H9 (cell line): ENCODE measurements around the gene IL21R. TPM values are rescaled to one million over a fixed set of nuclear protein-coding genes. Genes with fewer than 3 reads are reported as not detected.

Experiments
- DNase-seq: peaks from one replicate; pipeline ENCODE4 v3.0.0-alpha.2; 2017
- H2AFZ ChIP-seq: one replicate; pipeline ENCODE4 v1.6.1; 2013; ENCODE audit warnings: mild to moderate bottlenecking, low read length, control low read depth, moderate library complexity
- H2AK5ac ChIP-seq: 2 replicates; pipeline ENCODE4 v1.6.1; 2013; ENCODE audit warnings: low read length, control low read depth, mixed read lengths; ENCODE audit not compliant: insufficient read length
- H2BK120ac ChIP-seq: one replicate; pipeline ENCODE4 v1.6.1; 2013; ENCODE audit warnings: low read depth, mild to moderate bottlenecking, low read length, control low read depth, inconsistent platforms; ENCODE audit not compliant: poor library complexity, severe bottlenecking
- H2BK12ac ChIP-seq: 2 replicates; pipeline ENCODE4 v1.6.1; 2013; ENCODE audit warnings: low read length, control low read depth, mixed read lengths, low read depth; ENCODE audit not compliant: insufficient read length
- H2BK15ac ChIP-seq: 2 replicates; pipeline ENCODE4 v1.6.1; 2013; ENCODE audit warnings: low read depth, low read length, control low read depth
- H2BK20ac ChIP-seq: one replicate; pipeline ENCODE4 v1.6.1; 2013; ENCODE audit warnings: low read depth, mild to moderate bottlenecking, low read length, control low read depth, inconsistent platforms; ENCODE audit not compliant: poor library complexity, severe bottlenecking
- H2BK5ac ChIP-seq: 2 replicates; pipeline ENCODE4 v1.6.1; 2013; ENCODE audit warnings: low read length, control low read depth, mixed read lengths; ENCODE audit not compliant: insufficient read length
- H3K14ac ChIP-seq: 2 replicates; pipeline ENCODE4 v1.6.1; 2013; ENCODE audit warnings: low read length, control low read depth; ENCODE audit not compliant: insufficient read depth
- H3K18ac ChIP-seq: 2 replicates; pipeline ENCODE4 v1.6.1; 2013; ENCODE audit warnings: low read depth, mild to moderate bottlenecking, mixed read lengths, low read length, control low read depth; ENCODE audit not compliant: insufficient read length
- H3K23ac ChIP-seq: 2 replicates; pipeline ENCODE4 v1.6.1; 2013; ENCODE audit warnings: low read length, control low read depth, mixed read lengths, low read depth; ENCODE audit not compliant: insufficient read length
- H3K23me2 ChIP-seq: 2 replicates; pipeline ENCODE4 v1.6.1; 2013; ENCODE audit warnings: low read depth, mild to moderate bottlenecking, mixed read lengths, low read length, control low read depth; ENCODE audit not compliant: insufficient read length, poor library complexity, severe bottlenecking
- H3K27ac ChIP-seq: 2 replicates; pipeline ENCODE4 v1.5.1; 2013; ENCODE audit warnings: low read length, control low read depth, mixed read lengths, low read depth; ENCODE audit not compliant: insufficient read length
- H3K27me3 ChIP-seq: 2 replicates; pipeline ENCODE4 v1.6.1; 2013; ENCODE audit warnings: low read length, control low read depth, inconsistent platforms; ENCODE audit not compliant: insufficient read depth
- H3K4ac ChIP-seq: 2 replicates; pipeline ENCODE4 v1.6.1; 2013; ENCODE audit warnings: low read depth, mild to moderate bottlenecking, control low read depth, inconsistent platforms, low read length, moderate library complexity
- H3K4me1 ChIP-seq: 2 replicates; pipeline ENCODE4 v1.6.1; 2013; ENCODE audit warnings: low read length, control low read depth, inconsistent platforms; ENCODE audit not compliant: insufficient read depth
- H3K4me2 ChIP-seq: 2 replicates; pipeline ENCODE4 v1.6.1; 2013; ENCODE audit warnings: low read length, control low read depth, mixed read lengths; ENCODE audit not compliant: insufficient read length, insufficient read depth
- H3K56ac ChIP-seq: 2 replicates; pipeline ENCODE4 v1.6.1; 2013; ENCODE audit warnings: low read depth, mild to moderate bottlenecking, mixed read lengths, low read length, control low read depth; ENCODE audit not compliant: insufficient read length
- H3K79me1 ChIP-seq: 2 replicates; pipeline ENCODE4 v1.6.1; 2013; ENCODE audit warnings: low read depth, mild to moderate bottlenecking, moderate library complexity, low read length, control low read depth, inconsistent platforms; ENCODE audit not compliant: insufficient read depth, poor library complexity, severe bottlenecking
- H3K79me2 ChIP-seq: 2 replicates; pipeline ENCODE4 v1.6.1; 2013; ENCODE audit warnings: low read length, control low read depth, inconsistent platforms; ENCODE audit not compliant: insufficient read depth
- H3K9ac ChIP-seq: 2 replicates; pipeline ENCODE4 v1.6.1; 2013; ENCODE audit warnings: low read length, control low read depth, mixed read lengths; ENCODE audit not compliant: insufficient read length; ENCODE audit errors: extremely low read depth
- H3K9me3 ChIP-seq: one replicate; pipeline ENCODE4 v1.6.1; 2013; ENCODE audit warnings: low read depth, low read length, inconsistent platforms; ENCODE audit not compliant: control insufficient read depth
- H3T11ph ChIP-seq: one replicate; pipeline ENCODE4 v1.6.1; 2013; ENCODE audit warnings: mild to moderate bottlenecking, low read length, control low read depth, inconsistent platforms
- H4K20me1 ChIP-seq: one replicate; pipeline ENCODE4 v1.6.1; 2013; ENCODE audit not compliant: control insufficient read depth, insufficient read length, insufficient read depth
- H4K5ac ChIP-seq: 2 replicates; pipeline ENCODE4 v1.6.1; 2013; ENCODE audit warnings: low read depth, mild to moderate bottlenecking, mixed read lengths, low read length, control low read depth; ENCODE audit not compliant: insufficient read length
- H4K8ac ChIP-seq: replicated peaks from 2 replicates; pipeline ENCODE4 v1.6.1; 2013; ENCODE audit warnings: low read length, control low read depth, mixed read lengths, low read depth; ENCODE audit not compliant: insufficient read length
- H4K91ac ChIP-seq: 2 replicates; pipeline ENCODE4 v1.6.1; 2013; ENCODE audit warnings: low read depth, mild to moderate bottlenecking, moderate library complexity, mixed read lengths, low read length, control low read depth; ENCODE audit not compliant: insufficient read length
- H3K27ac Mint-ChIP-seq, 3 experiments: 2 replicates in 2 of 3; 3 replicates in 1 of 3; pipeline ENCODE4 v1.8.0; 2020 to 2021; ENCODE audit warnings: mixed read lengths in 3 of 3, mild to moderate bottlenecking in 1 of 3, moderate library complexity in 1 of 3
- H3K27me3 Mint-ChIP-seq: 2 replicates; pipeline ENCODE4 v1.8.0; 2021; ENCODE audit warnings: low read depth, mild to moderate bottlenecking, moderate library complexity, mixed read lengths
- H3K36me3 Mint-ChIP-seq, 3 experiments: 2 replicates in 2 of 3; 3 replicates in 1 of 3; pipeline ENCODE4 v1.8.0; 2020 to 2021; ENCODE audit warnings: low read depth in 3 of 3, mixed read lengths in 3 of 3; ENCODE audit not compliant: insufficient read depth in 1 of 3
- H3K4me1 Mint-ChIP-seq, 2 experiments: 2 replicates each; pipeline ENCODE4 v1.8.0; 2020; ENCODE audit warnings: mixed read lengths in 2 of 2
- H3K4me3 Mint-ChIP-seq, 2 experiments: 2 replicates in 1 of 2; 3 replicates in 1 of 2; pipeline ENCODE4 v1.8.0; 2020 to 2021; ENCODE audit warnings: mild to moderate bottlenecking in 2 of 2, mixed read lengths in 2 of 2, moderate library complexity in 1 of 2
- H3K9me3 Mint-ChIP-seq, 2 experiments: 2 replicates in 1 of 2; 3 replicates in 1 of 2; pipeline ENCODE4 v1.8.0; 2020; ENCODE audit warnings: mild to moderate bottlenecking in 2 of 2, mixed read lengths in 2 of 2, moderate library complexity in 1 of 2
- WGBS: extraction: QIAGEN DNeasy Blood & Tissue Kit; methylation state at CpG from one replicate; pipeline ENCODE4 v1.1.7; 2013; ENCODE audit warnings: missing lambda C conversion rate, low lambda C conversion rate, mixed read lengths; ENCODE audit not compliant: insufficient read length; ENCODE audit errors: extremely low coverage; 5-methylcytosine and 5-hydroxymethylcytosine counted together
- total RNA-seq: library from RNA; stranded (reverse); gene quantifications from 2 replicates; pipeline ENCODE4 v1.2.1, GENCODE V29; 2021
- TF ChIP-seq, protein P1 (sequence below): fragments of 200-600 bp; sonication (generic); conservative IDR thresholded peaks from 3 replicates; pipeline ENCODE4 v1.8.0; 2021; ENCODE audit warnings: antibody characterized with exemption, mild to moderate bottlenecking

The IL21R gene
- total RNA-seq, 1 experiment from 2014 or later: 0.07 TPM

DNA sequence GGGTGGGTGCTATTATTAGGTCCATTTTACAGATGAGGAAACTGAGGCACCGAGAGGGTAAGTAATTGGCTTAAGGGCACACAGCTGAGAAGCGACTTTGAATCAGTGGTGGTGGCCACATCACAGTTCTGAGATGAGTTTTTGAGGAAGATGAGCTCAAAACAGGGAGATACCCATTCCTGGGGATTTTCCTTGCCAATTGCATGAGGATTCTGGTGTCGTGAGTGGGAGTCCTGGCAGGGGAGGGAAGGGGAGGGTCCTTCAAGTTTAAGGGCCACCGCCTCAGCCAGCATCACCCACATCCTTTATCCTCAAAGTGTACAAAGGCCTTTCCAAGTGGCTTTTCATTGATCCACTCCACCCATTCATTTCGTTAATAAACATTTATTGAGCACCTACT, 45.3 kb downstream of the IL21R start:
- Mint-ChIP-seq H3K9me3 (peaks cover 16 to 22% of the 10 kb centered on the region in 2 experiments), H3K4me1 (peaks cover 2 to 3% of the 10 kb centered on the region in 2 experiments; a peak in 2 of 4 replicates), H3K27me3 (peaks cover 4% of the 10 kb centered on the region; the same call in 1 of the 2 replicates), H3K36me3 (peaks cover 12 to 16% (median 13%) of the 10 kb centered on the region in 3 experiments), H3K27ac (no peak overlapping the region), H3K4me3 (no peak overlapping the region)
- H4K20me1 ChIP-seq: no peaks in the 10 kb centered on the region
- no peak overlapping the region for H3K4ac ChIP-seq
- no peak overlapping the region for H2BK120ac ChIP-seq
- H3K9me3 ChIP-seq: peaks cover 15% of the 10 kb centered on the region
- no peak overlapping the region for H3T11ph ChIP-seq
- no peak overlapping the region for H4K8ac ChIP-seq
- no peak overlapping the region for H3K27ac ChIP-seq
- no peak for DNase-seq
- no peak overlapping the region for H4K5ac ChIP-seq
- no peaks in the 10 kb centered on the region for H3K79me2 ChIP-seq
- TF ChIP-seq, protein P1, sequence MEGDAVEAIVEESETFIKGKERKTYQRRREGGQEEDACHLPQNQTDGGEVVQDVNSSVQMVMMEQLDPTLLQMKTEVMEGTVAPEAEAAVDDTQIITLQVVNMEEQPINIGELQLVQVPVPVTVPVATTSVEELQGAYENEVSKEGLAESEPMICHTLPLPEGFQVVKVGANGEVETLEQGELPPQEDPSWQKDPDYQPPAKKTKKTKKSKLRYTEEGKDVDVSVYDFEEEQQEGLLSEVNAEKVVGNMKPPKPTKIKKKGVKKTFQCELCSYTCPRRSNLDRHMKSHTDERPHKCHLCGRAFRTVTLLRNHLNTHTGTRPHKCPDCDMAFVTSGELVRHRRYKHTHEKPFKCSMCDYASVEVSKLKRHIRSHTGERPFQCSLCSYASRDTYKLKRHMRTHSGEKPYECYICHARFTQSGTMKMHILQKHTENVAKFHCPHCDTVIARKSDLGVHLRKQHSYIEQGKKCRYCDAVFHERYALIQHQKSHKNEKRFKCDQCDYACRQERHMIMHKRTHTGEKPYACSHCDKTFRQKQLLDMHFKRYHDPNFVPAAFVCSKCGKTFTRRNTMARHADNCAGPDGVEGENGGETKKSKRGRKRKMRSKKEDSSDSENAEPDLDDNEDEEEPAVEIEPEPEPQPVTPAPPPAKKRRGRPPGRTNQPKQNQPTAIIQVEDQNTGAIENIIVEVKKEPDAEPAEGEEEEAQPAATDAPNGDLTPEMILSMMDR: no peak
- no peak overlapping the region for H3K23ac ChIP-seq
- WGBS: no CpG with 5 or more reads among the region's 5 CpGs
- no peak overlapping the region for H2BK15ac ChIP-seq
- H3K9ac ChIP-seq: no peak overlapping the region
- no peak overlapping the region for H2AK5ac ChIP-seq
- no peaks in the 10 kb centered on the region for H3K23me2 ChIP-seq
- H2BK12ac ChIP-seq: no peak overlapping the region
- H3K27me3 ChIP-seq: no peaks in the 10 kb centered on the region
- no peak overlapping the region for H2AFZ ChIP-seq
- H2BK20ac ChIP-seq: no peak overlapping the region
- no peak overlapping the region for H4K91ac ChIP-seq
- no peaks in the 10 kb centered on the region for H3K4me1 ChIP-seq
- H3K14ac ChIP-seq: no peak overlapping the region
- H3K79me1 ChIP-seq: no peaks in the 10 kb centered on the region
- H3K4me2 ChIP-seq: no peak overlapping the region
- no peak overlapping the region for H3K56ac ChIP-seq
- H2BK5ac ChIP-seq: no peak overlapping the region
- no peak overlapping the region for H3K18ac ChIP-seq
